HepG2 (cell line): ENCODE measurements around the gene EPN2. TPM values are rescaled to one million over a fixed set of nuclear protein-coding genes. Genes with fewer than 3 reads are reported as not detected.
A peak's percentile ranks its signal among the peaks of the same experiment; 100 is the strongest.
"Not testable (repeated sequence)": the region's sequence is repeated elsewhere in the genome, so short reads cannot be mapped to it uniquely, and the experiment has no call there.

Experiments
- ATAC-seq: fragments of 200-7000 bp; cut with Tn5 transposase; 3 replicates; pipeline ENCODE4 v1.9.1; 2020; ENCODE audit warnings: mild to moderate bottlenecking, moderate library complexity
- BruUV-seq: library from RNA; stranded (reverse); fragments of 400-500 nt; replicated peaks from 2 replicates; lab custom pipeline; 2021; lab: Mats Ljungman, UMichigan
- CTCF ChIA-PET: fragments of 300-600 bp; formaldehyde crosslinking; extraction: SDS; loops from one replicate; lab custom pipeline; 2021; ENCODE audit warnings: low total read pairs, inconsistent platforms, low intra/inter-chr PET ratio; lab: Yijun Ruan, JAX
- POLR2A ChIA-PET: fragments of 350-600 bp; sonication (Branson Sonifier 250); formaldehyde crosslinking; loops from one replicate; lab custom pipeline; 2020; ENCODE audit warnings: antibody characterized with exemption, inconsistent platforms; lab: Yijun Ruan, JAX
- DNase-seq: peaks from one replicate; pipeline ENCODE4 v3.0.0-alpha.2; 2015; ENCODE audit warnings: low spot score
- FAIRE-seq: peaks from 3 replicates; lab custom pipeline; 2011; peaks lifted over from hg19 to GRCh38; lab: Jason Lieb, UNC
- H2AFZ ChIP-seq: one replicate; pipeline ENCODE4 v1.6.1; 2011; ENCODE audit warnings: low read length, inconsistent platforms
- H3K27ac ChIP-seq: fragments of 300-600 bp; 3 replicates; pipeline ENCODE4 v1.8.0; 2011; ENCODE audit warnings: mixed run types, mild to moderate bottlenecking, mixed read lengths, low read length, inconsistent platforms; ENCODE audit not compliant: insufficient read depth; ENCODE audit errors: extremely low read length
- H3K27me3 ChIP-seq, 2 experiments: fragments of 200-600 bp in 1 of 2; 2 replicates in 1 of 2; 3 replicates in 1 of 2; pipeline versions ENCODE4 v1.6.0 to v1.8.0; 2011; ENCODE audit warnings: low read length in 2 of 2, mild to moderate bottlenecking in 2 of 2, moderate library complexity in 2 of 2, inconsistent platforms in 1 of 2; ENCODE audit not compliant: insufficient read depth in 2 of 2, control insufficient read depth in 1 of 2
- H3K36me3 ChIP-seq, 2 experiments: fragments of 200-600 bp in 1 of 2; replicated peaks in 1 of 2; 2 replicates in 1 of 2; 3 replicates in 1 of 2; pipeline versions ENCODE4 v1.5.1 to v1.8.0; 2011; ENCODE audit warnings: low read length in 2 of 2, inconsistent platforms in 1 of 2; ENCODE audit not compliant: insufficient read depth in 2 of 2, control insufficient read depth in 1 of 2
- H3K4me1 ChIP-seq: 2 replicates; pipeline ENCODE4 v1.5.1; 2012; ENCODE audit warnings: low read length, inconsistent platforms; ENCODE audit not compliant: insufficient read depth
- H3K4me2 ChIP-seq: 2 replicates; pipeline ENCODE4 v1.6.0; 2011; ENCODE audit warnings: low read depth, low read length, inconsistent platforms
- H3K4me3 ChIP-seq, 3 experiments: fragments of 200-600 bp in 1 of 3; sonication (generic), shearing (Covaris generic) in 1 of 3; replicated peaks in 1 of 3; 2 replicates each; pipeline ENCODE4 v1.5.1; 2011 to 2016; ENCODE audit warnings: low read length in 3 of 3, inconsistent platforms in 2 of 3, low read depth in 2 of 3, mild to moderate bottlenecking in 2 of 3, control low read depth in 1 of 3, mixed read lengths in 1 of 3; ENCODE audit not compliant: insufficient read depth in 1 of 3
- H3K79me2 ChIP-seq: one replicate; pipeline ENCODE4 v1.6.1; 2011; ENCODE audit warnings: low read length, inconsistent platforms; ENCODE audit not compliant: insufficient read depth
- H3K9ac ChIP-seq: 2 replicates; pipeline ENCODE4 v1.6.0; 2011; ENCODE audit warnings: mild to moderate bottlenecking, low read depth, low read length, inconsistent platforms; ENCODE audit not compliant: insufficient read depth
- H3K9me3 ChIP-seq: 2 replicates; pipeline ENCODE4 v1.5.1; 2012; ENCODE audit warnings: mild to moderate bottlenecking, low read length
- H4K20me1 ChIP-seq: 2 replicates; pipeline ENCODE4 v1.6.0; 2011; ENCODE audit warnings: inconsistent platforms, mild to moderate bottlenecking, low read length, moderate library complexity; ENCODE audit not compliant: insufficient read depth
- WGBS: methylation state at CpG from one replicate; pipeline ENCODE4 v1.1.6; 2017; ENCODE audit warnings: low lambda C conversion rate; 5-methylcytosine and 5-hydroxymethylcytosine counted together
- in situ Hi-C: cut with HindIII; loops from 2 replicates; pipeline ENCODE4 v1.10.0; 2017; ENCODE audit warnings: low pct_unique_long_range_greater_than_20kb; ENCODE audit not compliant: extremely low pct_ligation_motif_present
- intact Hi-C: fragments of 100-400 bp; cut with micrococcal nuclease; formaldehyde crosslinking; loops from one replicate; pipeline ENCODE4 v1.10.0; 2022; ENCODE audit not compliant: unreplicated experiment
- polyA plus RNA-seq, 8 experiments: library from polyadenylated mRNA; depleted of rRNA in 3 of 8; stranded (reverse) in 7 of 8; unstranded in 1 of 8; fragments of >200 nt; fragmentation: Illumina TruSeq in 4 of 8; extraction: Trizol in 4 of 8; gene quantifications; 2 replicates each; pipeline versions ENCODE4 v1.2.1 to v1.2.3, GENCODE V29; 2011 to 2016; ENCODE audit warnings: low read depth in 4 of 8, missing spikeins in 1 of 8, mixed read lengths in 1 of 8; ENCODE audit not compliant: insufficient read depth in 1 of 8
- total RNA-seq, 5 experiments: library from RNA; depleted of rRNA; stranded (reverse); fragments of >200 nt; fragmentation: Illumina TruSeq; extraction: Trizol; gene quantifications; 2 replicates each; pipeline ENCODE4 v1.2.3, GENCODE V29; 2016; ENCODE audit warnings: low read depth in 1 of 5

The EPN2 gene
- total and polyA plus RNA-seq, 2 of the 13 experiments (the other 11 are each of a cell fraction or from before 2014, with no cell fraction given), result 7.8 to 19.2 TPM

- H3K27ac ChIP-seq, intact Hi-C loops: not testable (repeated sequence)
Observed at GRCh38 chr17:19219384-19219783, 17.8 kb upstream of the EPN2 start.

GRCh38 chr17:19220195-19220594, 17.0 kb upstream of the EPN2 start:
- H3K36me3 ChIP-seq, POLR2A ChIA-PET, H3K4me3 ChIP-seq, DNase-seq, H3K4me1 ChIP-seq, H3K9me3 ChIP-seq, H3K4me2 ChIP-seq, intact Hi-C loops, H3K9ac ChIP-seq, H3K27me3 ChIP-seq, H3K27ac ChIP-seq, FAIRE-seq, H4K20me1 ChIP-seq, BruUV-seq, in situ Hi-C loops, ATAC-seq, CTCF ChIA-PET, H2AFZ ChIP-seq, H3K79me2 ChIP-seq: not testable (repeated sequence)
- WGBS, result no CpG with 5 or more reads among the region's 8 CpGs

More at GRCh38 chr17:19219384-19219783, 17.8 kb upstream of the EPN2 start:
- POLR2A ChIA-PET, H2AFZ ChIP-seq, H3K9ac ChIP-seq, H3K9me3 ChIP-seq, DNase-seq, H3K27me3 ChIP-seq, in situ Hi-C loops, H3K4me1 ChIP-seq, FAIRE-seq, H3K4me3 ChIP-seq, H3K36me3 ChIP-seq, H4K20me1 ChIP-seq, ATAC-seq, BruUV-seq, CTCF ChIA-PET, H3K4me2 ChIP-seq, H3K79me2 ChIP-seq: not testable (repeated sequence)
- WGBS, result no CpG with 5 or more reads among the region's 11 CpGs

GRCh38 chr17:19226610-19227588, 10.3 kb upstream of the EPN2 start:
- H3K79me2 ChIP-seq, H2AFZ ChIP-seq, in situ Hi-C loops, intact Hi-C loops, CTCF ChIA-PET, H3K27me3 ChIP-seq, H3K9me3 ChIP-seq, H3K27ac ChIP-seq, H3K4me3 ChIP-seq, H4K20me1 ChIP-seq, POLR2A ChIA-PET, FAIRE-seq, DNase-seq, H3K4me1 ChIP-seq, BruUV-seq, H3K9ac ChIP-seq, H3K4me2 ChIP-seq, H3K36me3 ChIP-seq: not testable (repeated sequence)
- no CpG with 5 or more reads among the region's 12 CpGs for WGBS
- ATAC-seq, result peak; percentile 66

GRCh38 chr17:19234676-19235075, 2.5 kb upstream of the EPN2 start:
- H3K27ac ChIP-seq, H3K9ac ChIP-seq, intact Hi-C loops, H3K27me3 ChIP-seq, POLR2A ChIA-PET, in situ Hi-C loops, H3K79me2 ChIP-seq, H3K9me3 ChIP-seq, H4K20me1 ChIP-seq, ATAC-seq, H3K4me2 ChIP-seq, DNase-seq, CTCF ChIA-PET, FAIRE-seq, H3K4me3 ChIP-seq, H3K36me3 ChIP-seq, H2AFZ ChIP-seq, BruUV-seq: not testable (repeated sequence)
- H3K4me1 ChIP-seq, result peaks cover 13% of the 10 kb centered on the region
- 47% methylated on average over 3 of the region's 6 CpGs for WGBS
